Neural cell (in vitro differentiated cells): Measurements from ENCODE around the gene SCARB1. TPM values are rescaled to one million over a fixed set of nuclear protein-coding genes. Genes with fewer than 3 reads are reported as not detected.

Source experiments
- H2AFZ ChIP-seq: fragments of 200-600, 300-800 bp; sonication (generic), shearing (Covaris generic); 2 replicates; pipeline ENCODE4 v1.6.0; 2014; ENCODE audit warnings: low read depth, mild to moderate bottlenecking, antibody characterized with exemption, low read length, moderate library complexity
- H3F3A ChIP-seq: fragments of 200-600 bp; shearing (Covaris generic); 2 replicates; pipeline ENCODE4 v1.6.1; 2016; ENCODE audit warnings: mild to moderate bottlenecking, moderate library complexity, mixed read lengths, antibody characterized with exemption, low read length; ENCODE audit not compliant: insufficient read depth, poor library complexity, severe bottlenecking
- H3K27ac ChIP-seq: fragments of 200-600, 300-800 bp; sonication (generic), shearing (Covaris generic); 2 replicates; pipeline ENCODE4 v1.5.1; 2014; ENCODE audit warnings: mild to moderate bottlenecking, low read length, moderate library complexity
- H3K27me3 ChIP-seq: fragments of 300-800, 200-600 bp; sonication (generic), shearing (Covaris generic); 2 replicates; pipeline ENCODE4 v1.6.0; 2014; ENCODE audit warnings: mild to moderate bottlenecking, low read depth, low read length, moderate library complexity; ENCODE audit not compliant: insufficient read depth
- H3K36me3 ChIP-seq: fragments of 300-800, 200-600 bp; sonication (generic), shearing (Covaris generic); 2 replicates; pipeline ENCODE4 v1.5.1; 2014; ENCODE audit warnings: mild to moderate bottlenecking, antibody characterized with exemption, low read length, moderate library complexity; ENCODE audit not compliant: insufficient read depth
- H3K4me2 ChIP-seq: fragments of 300-800, 200-600 bp; sonication (generic), shearing (Covaris generic); 2 replicates; pipeline ENCODE4 v1.6.0; 2014; ENCODE audit warnings: mild to moderate bottlenecking, low read length
- H3K4me3 ChIP-seq: fragments of 300-800, 200-600 bp; sonication (generic), shearing (Covaris generic); 2 replicates; pipeline ENCODE4 v1.5.1; 2014; ENCODE audit warnings: mild to moderate bottlenecking, low read length, moderate library complexity
- H3K79me2 ChIP-seq: fragments of 200-600 bp; shearing (Covaris generic); replicated peaks from 2 replicates; pipeline ENCODE4 v1.6.0; 2014; ENCODE audit warnings: mild to moderate bottlenecking, low read length, moderate library complexity; ENCODE audit not compliant: insufficient read depth
- H3K9ac ChIP-seq: fragments of 300-800, 200-600 bp; sonication (generic), shearing (Covaris generic); 2 replicates; pipeline ENCODE4 v1.6.1; 2016; ENCODE audit warnings: mild to moderate bottlenecking, low read length, mixed read lengths
- H3K9me2 ChIP-seq: fragments of 200-600 bp; shearing (Covaris generic); 2 replicates; pipeline ENCODE4 v1.6.1; 2016; ENCODE audit warnings: mild to moderate bottlenecking, low read length, mixed read lengths; ENCODE audit not compliant: insufficient read depth
- H3K9me3 ChIP-seq: fragments of 200-600, 300-800 bp; sonication (generic), shearing (Covaris generic); 2 replicates; pipeline ENCODE4 v1.6.1; 2016; ENCODE audit warnings: mild to moderate bottlenecking, mixed run types, low read length, moderate library complexity, mixed read lengths
- H4K20me1 ChIP-seq: fragments of 200-600 bp; shearing (Covaris generic); 2 replicates; pipeline ENCODE4 v1.6.1; 2016; ENCODE audit warnings: mild to moderate bottlenecking, mixed run types; ENCODE audit not compliant: insufficient read depth
- CTCF ChIP-seq: fragments of 450-650 bp; IDR thresholded peaks from 2 replicates; pipeline ENCODE4 v1.5.1; 2014; ENCODE audit warnings: antibody characterized with exemption, mild to moderate bottlenecking, moderate library complexity; ENCODE audit not compliant: poor library complexity, severe bottlenecking
- EP300 ChIP-seq: fragments of 450-650 bp; conservative IDR thresholded peaks from 2 replicates; pipeline ENCODE4 v1.6.1; 2014; ENCODE audit warnings: antibody characterized with exemption, mild to moderate bottlenecking, moderate library complexity; ENCODE audit not compliant: poor library complexity, severe bottlenecking
- EZH2 ChIP-seq: fragments of 200-600, 300-800 bp; shearing (Covaris generic), sonication (generic); IDR thresholded peaks from 2 replicates; pipeline ENCODE4 v1.6.1; 2014; ENCODE audit warnings: antibody characterized with exemption, low read length, borderline replicate concordance, mild to moderate bottlenecking; ENCODE audit not compliant: insufficient read depth, poor library complexity, severe bottlenecking
- MXI1 ChIP-seq: fragments of 450-650 bp; conservative IDR thresholded peaks from 2 replicates; pipeline ENCODE4 v1.6.1; 2014; ENCODE audit warnings: antibody characterized with exemption, mild to moderate bottlenecking; ENCODE audit not compliant: poor library complexity, severe bottlenecking
- POLR2AphosphoS5 ChIP-seq: IDR thresholded peaks from 2 replicates; pipeline ENCODE4 v1.6.1; 2012
- RAD21 ChIP-seq: fragments of 450-650 bp; conservative IDR thresholded peaks from 2 replicates; pipeline ENCODE4 v1.6.1; 2014; ENCODE audit warnings: antibody characterized with exemption, mild to moderate bottlenecking, moderate library complexity
- REST ChIP-seq: IDR thresholded peaks from 2 replicates; pipeline ENCODE4 v1.6.1; 2012; ENCODE audit warnings: borderline replicate concordance
- SMC3 ChIP-seq: fragments of 450-650 bp; conservative IDR thresholded peaks from 2 replicates; pipeline ENCODE4 v1.6.1; 2014; ENCODE audit warnings: antibody characterized with exemption, mild to moderate bottlenecking, moderate library complexity; ENCODE audit not compliant: poor library complexity
- TAF1 ChIP-seq: IDR thresholded peaks from 2 replicates; pipeline ENCODE4 v1.6.1; 2012; ENCODE audit warnings: low read depth
- polyA plus RNA-seq: library from polyadenylated mRNA; depleted of rRNA; stranded (reverse); fragments of >200 nt; gene quantifications from 2 replicates; pipeline ENCODE4 v1.2.3, GENCODE V29; 2014

Gene SCARB1
- polyA plus RNA-seq, 1 donor from 2014 or later = 5.8 TPM

- Histone ChIP-seq H3F3A (no peaks in the 10 kb centered on the region), H3K4me3 (peak overlapping the region; percentile 25), H3K9me3 (no peaks in the 10 kb centered on the region), H3K27ac (no peak overlapping the region), H2AFZ (no peak overlapping the region), H3K9me2 (no peaks in the 10 kb centered on the region), H3K27me3 (no peaks in the 10 kb centered on the region), H4K20me1 (no peaks in the 10 kb centered on the region), H3K9ac (no peak overlapping the region), H3K36me3 (no peaks in the 10 kb centered on the region), H3K79me2 (no peaks in the 10 kb centered on the region), H3K4me2 (no peak overlapping the region)
- TF ChIP-seq RAD21 = peak; percentile 99
- TF ChIP-seq TAF1 = no peak
- peak; percentile 97 for TF ChIP-seq SMC3
- TF ChIP-seq EP300 = no peak
- peak; percentile 98 for TF ChIP-seq CTCF
- TF ChIP-seq REST = no peak
These were observed 92.0 kb downstream of the SCARB1 start for GRCh38 chr12:124771462-124772288.

DNA sequence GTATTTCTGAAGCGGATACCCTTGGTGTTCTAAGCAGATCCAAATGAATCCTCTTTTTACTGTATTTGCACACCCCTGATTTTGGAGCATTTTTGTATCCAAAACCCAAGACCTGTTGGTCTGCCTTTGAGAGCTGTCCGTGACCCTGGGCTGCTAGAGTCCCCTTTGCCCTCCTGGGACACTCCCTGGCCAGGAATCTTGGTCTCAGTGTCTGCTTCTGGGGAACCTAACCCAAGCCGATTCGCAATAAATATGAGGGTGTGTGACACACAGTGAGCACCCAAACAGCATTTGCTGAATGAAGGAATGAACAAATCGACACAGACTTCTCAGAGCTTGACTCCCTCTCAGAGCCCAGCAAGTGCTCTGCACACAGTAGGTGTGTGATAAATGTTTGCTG lies 92.9 kb downstream of the SCARB1 start:
- no peak overlapping the region for H3K4me3 ChIP-seq
- no peak overlapping the region for H2AFZ ChIP-seq
- no peaks in the 10 kb centered on the region for H3K9me2 ChIP-seq
- no peaks in the 10 kb centered on the region for H3K79me2 ChIP-seq
- no peaks in the 10 kb centered on the region for H3K9me3 ChIP-seq
- H4K20me1 ChIP-seq = no peaks in the 10 kb centered on the region
- TF ChIP-seq TAF1 = no peak
- no peak for TF ChIP-seq MXI1
- no peak for TF ChIP-seq REST
- TF ChIP-seq EZH2 = no peak
- no peak for TF ChIP-seq RAD21
- TF ChIP-seq EP300 = no peak
- TF ChIP-seq POLR2AphosphoS5 = no peak
- no peak for TF ChIP-seq CTCF
- no peak for TF ChIP-seq SMC3
- no peak overlapping the region for H3K27ac ChIP-seq
- H3K27me3 ChIP-seq = no peaks in the 10 kb centered on the region
- H3K4me2 ChIP-seq = no peak overlapping the region
- no peaks in the 10 kb centered on the region for H3K36me3 ChIP-seq
- H3F3A ChIP-seq = no peaks in the 10 kb centered on the region
- no peak overlapping the region for H3K9ac ChIP-seq
